Measurements from ENCODE around the gene APOBEC4. TPM values are rescaled to one million over a fixed set of nuclear protein-coding genes. Genes with fewer than 3 reads are reported as not detected.

The APOBEC4 gene
- total RNA-seq, 1 experiment from 2014 or later = not detected

GRCh38 chr1:183653462-183653794 is 312 bp upstream of the APOBEC4 start:
- no peak for TF ChIP-seq CTCF (IDR thresholded peaks at IDR 0.05; ENCODE audit: unreplicated experiment)
- Mint-ChIP-seq H3K4me3 (ENCODE audit: unreplicated experiment) (no peak overlapping the region), H3K4me1 (ENCODE audit: insufficient read depth, unreplicated experiment) (peaks cover 19% of the 10 kb centered on the region), H3K27ac (ENCODE audit: low read depth, unreplicated experiment) (no peak overlapping the region), H3K27me3 (ENCODE audit: insufficient read depth, unreplicated experiment) (no peaks in the 10 kb centered on the region), H3K9me3 (ENCODE audit: unreplicated experiment) (no peaks in the 10 kb centered on the region), H3K36me3 (ENCODE audit: insufficient read depth, unreplicated experiment) (no peaks in the 10 kb centered on the region)
- POLR2A ChIA-PET = interaction anchor here (0.7 to 3.9 kb wide), 3 partner anchors 100 to 1238 kb away, joined by 3 to 36 read pairs (median 3); no protein-coding TSS in a partner anchor
- intact Hi-C loops (cut with micrococcal nuclease) = no loop called here
- no TSS peak for BruUV-seq (replicated peaks)
- CTCF ChIA-PET = interaction anchor here (0.7 to 6.2 kb wide), 10 partner anchors 12 to 817 kb away, joined by 3 to 225 read pairs (median 13); no protein-coding TSS in a partner anchor
- DNase-seq (ENCODE audit: unreplicated experiment) = no peak

GRCh38 chr1:183652107-183652506 is 1.0 kb downstream of the APOBEC4 start:
- no TSS peak for BruUV-seq (replicated peaks)
- POLR2A ChIA-PET = interaction anchor here (0.6 to 1.6 kb wide), 3 partner anchors 16 to 264 kb away, joined by 3 read pairs; partner anchors contain the start of gene ARPC5
- CTCF ChIA-PET = interaction anchor here (0.6 to 6.2 kb wide), 4 partner anchors 12 to 263 kb away, joined by 3 to 225 read pairs (median 96); no protein-coding TSS in a partner anchor

DNA sequence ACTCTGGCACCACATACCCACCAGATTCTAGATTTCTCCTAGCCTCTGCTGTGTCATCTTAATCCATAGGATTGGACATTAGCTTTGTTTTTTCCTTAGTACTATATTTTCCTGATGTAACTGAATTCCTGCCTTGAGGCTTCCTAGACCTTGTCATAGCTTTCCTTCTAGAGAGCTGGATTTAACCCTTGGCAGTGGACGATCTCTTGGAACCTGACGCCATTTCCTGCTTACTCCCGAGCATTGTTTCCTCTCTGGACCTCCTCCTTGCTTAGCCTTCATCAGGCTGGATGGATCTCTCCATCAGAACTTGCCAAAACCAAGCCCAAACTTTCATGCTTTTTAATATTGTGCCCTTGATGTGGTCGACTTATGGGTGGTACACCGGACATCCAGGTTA is 1.5 kb downstream of the APOBEC4 start:
- Mint-ChIP-seq H3K36me3 (ENCODE audit: insufficient read depth, unreplicated experiment) (no peaks in the 10 kb centered on the region), H3K4me3 (ENCODE audit: unreplicated experiment) (no peak overlapping the region), H3K9me3 (ENCODE audit: unreplicated experiment) (no peaks in the 10 kb centered on the region), H3K27me3 (ENCODE audit: insufficient read depth, unreplicated experiment) (no peaks in the 10 kb centered on the region), H3K27ac (ENCODE audit: low read depth, unreplicated experiment) (no peak overlapping the region), H3K4me1 (ENCODE audit: insufficient read depth, unreplicated experiment) (peaks cover 19% of the 10 kb centered on the region)
- POLR2A ChIA-PET = interaction anchor here (1.0 to 1.6 kb wide), 2 partner anchors 16 to 264 kb away, joined by 3 read pairs; no protein-coding TSS in a partner anchor
- TF ChIP-seq CTCF (IDR thresholded peaks at IDR 0.05; ENCODE audit: unreplicated experiment) = no peak
- CTCF ChIA-PET = interaction anchor here (0.5 to 6.2 kb wide), 5 partner anchors 11 to 273 kb away, joined by 3 to 225 read pairs (median 4); no protein-coding TSS in a partner anchor
- DNase-seq (ENCODE audit: unreplicated experiment) = no peak
- intact Hi-C loops (cut with micrococcal nuclease) = no loop called here
- BruUV-seq (replicated peaks) = no TSS peak

More at GRCh38 chr1:183652107-183652506, 1.0 kb downstream of the APOBEC4 start:
- Mint-ChIP-seq H3K27me3 (ENCODE audit: insufficient read depth, unreplicated experiment) (no peaks in the 10 kb centered on the region), H3K36me3 (ENCODE audit: insufficient read depth, unreplicated experiment) (no peaks in the 10 kb centered on the region), H3K9me3 (ENCODE audit: unreplicated experiment) (no peaks in the 10 kb centered on the region), H3K27ac (ENCODE audit: low read depth, unreplicated experiment) (no peak overlapping the region), H3K4me1 (ENCODE audit: insufficient read depth, unreplicated experiment) (peaks cover 19% of the 10 kb centered on the region), H3K4me3 (ENCODE audit: unreplicated experiment) (no peak overlapping the region)
- no peak for DNase-seq (ENCODE audit: unreplicated experiment)
- intact Hi-C loops (cut with micrococcal nuclease) = no loop called here
- TF ChIP-seq CTCF (IDR thresholded peaks at IDR 0.05; ENCODE audit: unreplicated experiment) = no peak

DNA sequence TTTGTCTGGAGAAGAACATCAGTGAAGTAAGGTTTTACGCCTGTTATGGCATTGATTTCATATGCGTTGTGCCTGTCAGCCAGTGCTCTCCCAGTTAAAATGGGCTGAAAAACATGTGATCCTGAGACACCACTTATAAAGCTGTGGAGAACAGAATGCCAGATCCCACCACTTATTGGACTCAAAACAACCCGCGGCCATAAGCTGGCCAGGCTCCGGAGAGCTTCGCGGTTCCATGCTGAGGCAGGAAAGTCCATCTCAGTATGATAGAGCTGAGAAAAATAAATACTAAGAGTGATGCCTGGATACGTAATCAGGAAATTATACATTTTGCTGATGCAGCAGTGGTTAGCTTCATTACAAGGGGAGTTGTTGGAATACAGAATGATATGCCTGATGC is 5.1 kb downstream of the APOBEC4 start:
- no peaks in the 10 kb centered on the region for H3K36me3 Mint-ChIP-seq (ENCODE audit: insufficient read depth, unreplicated experiment)
- H3K9me3 Mint-ChIP-seq (ENCODE audit: unreplicated experiment) = no peaks in the 10 kb centered on the region
- ChIA-PET POLR2A (interaction anchor here (0.6 to 1.2 kb wide), 4 partner anchors 12 to 266 kb away, joined by 3 read pairs; partner anchors contain the start of gene ARPC5), CTCF (interaction anchor here (0.6 to 7.1 kb wide), 6 partner anchors 8 to 268 kb away, joined by 3 to 48 read pairs (median 16); no protein-coding TSS in a partner anchor)
- no peaks in the 10 kb centered on the region for H3K27me3 Mint-ChIP-seq (ENCODE audit: insufficient read depth, unreplicated experiment)
- intact Hi-C loops (cut with micrococcal nuclease) = no loop called here
- TF ChIP-seq CTCF (IDR thresholded peaks at IDR 0.05; ENCODE audit: unreplicated experiment) = no peak
- H3K4me1 Mint-ChIP-seq (ENCODE audit: insufficient read depth, unreplicated experiment) = peaks cover 8% of the 10 kb centered on the region
- H3K4me3 Mint-ChIP-seq (ENCODE audit: unreplicated experiment) = no peak overlapping the region
- BruUV-seq (replicated peaks) = no TSS peak
- no peak for DNase-seq (ENCODE audit: unreplicated experiment)
- H3K27ac Mint-ChIP-seq (ENCODE audit: low read depth, unreplicated experiment) = no peak overlapping the region
